A673 (cell line): ENCODE measurements around the gene MRPL38. TPM values are rescaled to one million over a fixed set of nuclear protein-coding genes. Genes with fewer than 3 reads are reported as not detected.
A peak's percentile ranks its signal among the peaks of the same experiment; 100 is the strongest.

Source experiments
- BruUV-seq: library from RNA; stranded (reverse); fragments of 400-500 nt; replicated peaks from 2 replicates; lab custom pipeline; 2021; lab: Mats Ljungman, UMichigan
- CTCF ChIA-PET: fragments of 300-600 bp; sonication (Branson Sonifier 250); formaldehyde crosslinking; loops from one replicate; lab custom pipeline; 2022; ENCODE audit warnings: antibody characterized with exemption; lab: Charles Lee
- POLR2A ChIA-PET: fragments of 300-600 bp; sonication (Branson Sonifier 250); formaldehyde crosslinking; loops from one replicate; lab custom pipeline; 2022; ENCODE audit warnings: antibody characterized with exemption; ENCODE audit not compliant: low non-redundant PET; lab: Charles Lee
- DNase-seq: peaks from one replicate; pipeline ENCODE4 v3.0.0-alpha.2; 2015; ENCODE audit warnings: low spot score
- H3K27ac ChIP-seq: fragments of 200-600 bp; sonication (generic); 2 replicates; pipeline ENCODE4 v1.5.1; 2016; ENCODE audit warnings: mixed run types, low read depth, mild to moderate bottlenecking, mixed read lengths, antibody characterized with exemption, low read length; ENCODE audit not compliant: poor library complexity, severe bottlenecking
- H3K27me3 ChIP-seq: fragments of 200-600 bp; sonication (generic); replicated peaks from 2 replicates; pipeline ENCODE4 v1.6.1; 2017; ENCODE audit warnings: mixed run types, low read depth, mild to moderate bottlenecking, mixed read lengths, antibody characterized with exemption, low read length; ENCODE audit not compliant: insufficient read depth, poor library complexity
- H3K36me3 ChIP-seq: fragments of 200-600 bp; sonication (generic); 2 replicates; pipeline ENCODE4 v1.6.1; 2016; ENCODE audit warnings: mixed run types, mild to moderate bottlenecking, mixed read lengths, antibody characterized with exemption, low read length; ENCODE audit not compliant: insufficient read depth, poor library complexity, severe bottlenecking
- H3K4me1 ChIP-seq: fragments of 200-600 bp; sonication (generic); 2 replicates; pipeline ENCODE4 v1.6.1; 2017; ENCODE audit warnings: mixed run types, mild to moderate bottlenecking, mixed read lengths, antibody characterized with exemption, low read length; ENCODE audit not compliant: insufficient read depth, poor library complexity, severe bottlenecking
- H3K4me3 ChIP-seq: fragments of 200-600 bp; sonication (generic); 2 replicates; pipeline ENCODE4 v1.5.1; 2016; ENCODE audit warnings: low read depth, mixed run types, mild to moderate bottlenecking, mixed read lengths, low read length; ENCODE audit not compliant: poor library complexity, severe bottlenecking
- H3K9me3 ChIP-seq: fragments of 200-600 bp; sonication (generic); 2 replicates; pipeline ENCODE4 v1.6.1; 2016; ENCODE audit warnings: mixed run types, low read depth, mild to moderate bottlenecking, mixed read lengths, antibody characterized with exemption, low read length; ENCODE audit not compliant: poor library complexity, severe bottlenecking
- CTCF ChIP-seq: fragments of 300-800, 200-600 bp; sonication (generic); conservative IDR thresholded peaks from 2 replicates; pipeline ENCODE4 v1.5.1; 2017; ENCODE audit warnings: low read depth, mild to moderate bottlenecking, antibody characterized with exemption, low read length, moderate library complexity, mixed read lengths
- EZH2 ChIP-seq: fragments of 200-600 bp; sonication (generic); IDR thresholded peaks from 2 replicates; pipeline ENCODE4 v1.6.1; 2017; ENCODE audit warnings: borderline replicate concordance, low read depth, mild to moderate bottlenecking, mixed read lengths, antibody characterized with exemption, low read length; ENCODE audit not compliant: poor library complexity, severe bottlenecking
- intact Hi-C: fragments of 100-400 bp; cut with micrococcal nuclease; formaldehyde crosslinking; loops from one replicate; pipeline ENCODE4 v1.10.0; 2022; ENCODE audit not compliant: unreplicated experiment
- total RNA-seq: library from RNA; stranded (reverse); gene quantifications from 2 replicates; pipeline ENCODE4 v1.2.3, GENCODE V29; 2021

MRPL38 gene
- total RNA-seq, 1 experiment from 2014 or later: 167 TPM

GRCh38 chr17:75856062-75856756, 48.5 kb downstream of the MRPL38 start:
- no peaks in the 10 kb centered on the region for H3K9me3 ChIP-seq
- TSS peak; percentile 86 for BruUV-seq
- peaks cover 5% of the 10 kb centered on the region for H3K36me3 ChIP-seq
- DNase-seq: no peak
- no peaks in the 10 kb centered on the region for H3K27me3 ChIP-seq
- ChIA-PET CTCF (interaction anchor here (1.1 to 1.6 kb wide), 2 partner anchors 19 to 123 kb away, joined by 3 to 4 read pairs; partner anchors contain the start of genes ACOX1 and TEN1), POLR2A (interaction anchor here (2.1 kb wide), 1 partner anchor 76 kb away, joined by 6 read pairs; no protein-coding TSS in a partner anchor)
- intact Hi-C loops: no loop called here
- TF ChIP-seq EZH2: no peak
- TF ChIP-seq CTCF: no peak
- peaks cover 13% of the 10 kb centered on the region for H3K4me1 ChIP-seq
- H3K4me3 ChIP-seq: peak overlapping the region; percentile 63
- H3K27ac ChIP-seq: peak overlapping the region; percentile 86

GRCh38 chr17:75855310-75856061, 49.2 kb downstream of the MRPL38 start, which contains the start of gene WBP2:
Gene WBP2, minus strand, starts transcription at chr17:75855335. Its CDS starts 38 bp downstream, at chr17:75855297.
- intact Hi-C loops: no loop called here
- H3K27me3 ChIP-seq: no peaks in the 10 kb centered on the region
- peak within 1 kb of the TSS; percentile 86 for H3K27ac ChIP-seq
- no TSS peak for BruUV-seq
- POLR2A ChIA-PET: interaction anchor here (0.6 to 2.1 kb wide), 3 partner anchors 39 to 75 kb away, joined by 3 to 12 read pairs (median 6); no protein-coding TSS in a partner anchor
- peaks cover 13% of the 10 kb centered on the region for H3K4me1 ChIP-seq
- H3K4me3 ChIP-seq: peak within 1 kb of the TSS; percentile 63
- DNase-seq: peak; percentile 100
- TF ChIP-seq EZH2: no peak
- peak; percentile 54; the same call in 1 of the 2 replicates for TF ChIP-seq CTCF
- H3K36me3 ChIP-seq: peaks cover 11% of the 10 kb centered on the region
- CTCF ChIA-PET: interaction anchor here (0.5 to 1.6 kb wide), 8 partner anchors 10 to 684 kb away, joined by 3 to 8 read pairs (median 4); partner anchors contain the start of genes ACOX1, TEN1 and TRIM65
- H3K9me3 ChIP-seq: no peaks in the 10 kb centered on the region

GRCh38 chr17:75854881-75855309, 49.8 kb downstream of the MRPL38 start:
- Histone ChIP-seq H3K4me3 (peak overlapping the region; percentile 63), H3K27me3 (no peaks in the 10 kb centered on the region), H3K27ac (peak overlapping the region; percentile 60), H3K36me3 (peaks cover 12% of the 10 kb centered on the region), H3K9me3 (no peaks in the 10 kb centered on the region), H3K4me1 (peaks cover 13% of the 10 kb centered on the region)
- ChIA-PET CTCF (interaction anchor here (0.5 to 1.6 kb wide), 6 partner anchors 9 to 444 kb away, joined by 4 to 8 read pairs (median 4); partner anchors contain the start of genes ACOX1, TEN1 and TRIM65), POLR2A (interaction anchor here (0.6 to 2.1 kb wide), 3 partner anchors 38 to 75 kb away, joined by 3 to 12 read pairs (median 6); no protein-coding TSS in a partner anchor)
- intact Hi-C loops: no loop called here
- no peak for TF ChIP-seq CTCF
- no peak for TF ChIP-seq EZH2
- DNase-seq: no peak
- no TSS peak for BruUV-seq
